ENCODE measurements around the gene MERTK. TPM values are rescaled to one million over a fixed set of nuclear protein-coding genes. Genes with fewer than 3 reads are reported as not detected.

Gene MERTK
- total RNA-seq, 1 donor from 2014 or later: 1.5 TPM

GRCh38 chr2:111940333-111941196 lies 42.2 kb downstream of the MERTK start:
- no peak overlapping the region for H3K4me3 Mint-ChIP-seq (ENCODE audit: unreplicated experiment)
- no peaks in the 10 kb centered on the region for H3K4me1 Mint-ChIP-seq (ENCODE audit: unreplicated experiment)
- H3K27ac Mint-ChIP-seq (ENCODE audit: unreplicated experiment): no peak overlapping the region
- no peaks in the 10 kb centered on the region for H3K9me3 Mint-ChIP-seq (ENCODE audit: unreplicated experiment)
- no peaks in the 10 kb centered on the region for H3K36me3 Mint-ChIP-seq (ENCODE audit: unreplicated experiment)
- DNase-seq (ENCODE audit: extremely low spot score, unreplicated experiment): no peak
- H3K27me3 Mint-ChIP-seq (ENCODE audit: unreplicated experiment): peaks cover 37% of the 10 kb centered on the region
- TF ChIP-seq CTCF (IDR thresholded peaks at IDR 0.05): no peak

- H3K27ac Mint-ChIP-seq (ENCODE audit: unreplicated experiment): no peak overlapping the region
- peaks cover 35% of the 10 kb centered on the region for H3K27me3 Mint-ChIP-seq (ENCODE audit: unreplicated experiment)
- no peak for TF ChIP-seq CTCF (IDR thresholded peaks at IDR 0.05)
- peaks cover 1% of the 10 kb centered on the region for H3K4me1 Mint-ChIP-seq (ENCODE audit: unreplicated experiment)
- H3K36me3 Mint-ChIP-seq (ENCODE audit: unreplicated experiment): no peaks in the 10 kb centered on the region
- DNase-seq (ENCODE audit: extremely low spot score, unreplicated experiment): no peak
- no peaks in the 10 kb centered on the region for H3K9me3 Mint-ChIP-seq (ENCODE audit: unreplicated experiment)
- H3K4me3 Mint-ChIP-seq (ENCODE audit: unreplicated experiment): no peak overlapping the region
Observed at GRCh38 chr2:111941531-111941930, 43.1 kb downstream of the MERTK start.

GRCh38 chr2:111944531-111945210 lies 46.3 kb downstream of the MERTK start:
- no peaks in the 10 kb centered on the region for H3K9me3 Mint-ChIP-seq (ENCODE audit: unreplicated experiment)
- no peak overlapping the region for H3K4me3 Mint-ChIP-seq (ENCODE audit: unreplicated experiment)
- H3K27me3 Mint-ChIP-seq (ENCODE audit: unreplicated experiment): peaks cover 43% of the 10 kb centered on the region
- no peak for DNase-seq (ENCODE audit: extremely low spot score, unreplicated experiment)
- TF ChIP-seq CTCF (IDR thresholded peaks at IDR 0.05): no peak
- H3K36me3 Mint-ChIP-seq (ENCODE audit: unreplicated experiment): no peaks in the 10 kb centered on the region
- peaks cover 1% of the 10 kb centered on the region for H3K4me1 Mint-ChIP-seq (ENCODE audit: unreplicated experiment)
- no peak overlapping the region for H3K27ac Mint-ChIP-seq (ENCODE audit: unreplicated experiment)

GRCh38 chr2:111945444-111946293 lies 47.3 kb downstream of the MERTK start:
- H3K27me3 Mint-ChIP-seq (ENCODE audit: unreplicated experiment): peaks cover 37% of the 10 kb centered on the region
- no peak for TF ChIP-seq CTCF (IDR thresholded peaks at IDR 0.05)
- peaks cover 1% of the 10 kb centered on the region for H3K4me1 Mint-ChIP-seq (ENCODE audit: unreplicated experiment)
- no peaks in the 10 kb centered on the region for H3K9me3 Mint-ChIP-seq (ENCODE audit: unreplicated experiment)
- H3K36me3 Mint-ChIP-seq (ENCODE audit: unreplicated experiment): no peaks in the 10 kb centered on the region
- no peak overlapping the region for H3K4me3 Mint-ChIP-seq (ENCODE audit: unreplicated experiment)
- no peak for DNase-seq (ENCODE audit: extremely low spot score, unreplicated experiment)
- no peak overlapping the region for H3K27ac Mint-ChIP-seq (ENCODE audit: unreplicated experiment)

All from osteocyte (in vitro differentiated cells).